Type B pancreatic cell (in vitro differentiated cells): ENCODE measurements around the gene ZNF768. TPM values are rescaled to one million over a fixed set of nuclear protein-coding genes. Genes with fewer than 3 reads are reported as not detected.

Source experiments
- DNase-seq: peaks from one replicate; pipeline ENCODE4 v3.0.0; 2021; ENCODE audit warnings: mixed read lengths; ENCODE audit not compliant: unreplicated experiment; ENCODE audit errors: extremely low spot score
- H3K27ac Mint-ChIP-seq: 2 replicates; pipeline ENCODE4 v1.8.0; 2021; ENCODE audit warnings: mild to moderate bottlenecking, mixed read lengths
- H3K27me3 Mint-ChIP-seq: 2 replicates; pipeline ENCODE4 v1.8.0; 2021; ENCODE audit warnings: mixed read lengths
- H3K36me3 Mint-ChIP-seq: 2 replicates; pipeline ENCODE4 v1.8.0; 2021; ENCODE audit warnings: mixed read lengths
- H3K4me1 Mint-ChIP-seq: one replicate; pipeline ENCODE4 v1.8.0; 2021; ENCODE audit warnings: mixed read lengths; ENCODE audit not compliant: unreplicated experiment
- H3K4me3 Mint-ChIP-seq: 2 replicates; pipeline ENCODE4 v1.8.0; 2021; ENCODE audit warnings: mild to moderate bottlenecking, mixed read lengths
- H3K9me3 Mint-ChIP-seq: 2 replicates; pipeline ENCODE4 v1.8.0; 2021; ENCODE audit warnings: mixed read lengths
- CTCF ChIP-seq: fragments of 200-600 bp; sonication (generic); conservative IDR thresholded peaks from 2 replicates; pipeline ENCODE4 v1.5.0; 2021; ENCODE audit warnings: antibody characterized with exemption, mild to moderate bottlenecking
- total RNA-seq: library from RNA; stranded (reverse); gene quantifications from 2 replicates; pipeline ENCODE4 v1.2.1, GENCODE V29; 2021; ENCODE audit warnings: low replicate concordance

The ZNF768 gene
- total RNA-seq, 1 donor from 2014 or later = 58.7 TPM

DNA sequence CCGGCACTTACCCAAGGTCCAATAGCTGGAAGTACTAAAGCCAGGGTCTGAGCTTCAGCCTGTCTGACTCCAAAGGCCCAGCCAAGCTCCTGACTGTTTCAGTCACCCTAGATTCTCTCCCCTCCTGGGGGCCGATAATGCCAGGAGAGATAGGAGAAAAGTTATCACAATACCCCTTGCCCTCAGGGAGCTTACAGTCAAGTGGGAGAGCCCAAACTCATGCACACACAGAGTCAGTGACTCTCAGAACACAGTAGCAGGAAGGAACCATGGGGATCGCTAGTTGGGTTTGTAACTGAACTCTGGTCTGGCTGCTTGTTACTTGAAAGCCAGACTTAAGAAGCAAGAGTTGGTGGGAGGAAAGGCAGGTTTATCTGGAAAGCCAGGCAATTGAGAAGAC, 14.9 kb downstream of the ZNF768 start:
- H3K4me1 Mint-ChIP-seq = no peaks in the 10 kb centered on the region
- TF ChIP-seq CTCF = no peak

GRCh38 chr16:30510376-30510938, 15.9 kb downstream of the ZNF768 start:
- DNase-seq = no peak
- no peaks in the 10 kb centered on the region for H3K4me1 Mint-ChIP-seq
- no peaks in the 10 kb centered on the region for H3K36me3 Mint-ChIP-seq
- no peaks in the 10 kb centered on the region for H3K9me3 Mint-ChIP-seq
- TF ChIP-seq CTCF = no peak
- no peaks in the 10 kb centered on the region for H3K27me3 Mint-ChIP-seq
- no peak overlapping the region for H3K27ac Mint-ChIP-seq
- no peak overlapping the region for H3K4me3 Mint-ChIP-seq

More for the DNA sequence above, 14.9 kb downstream of the ZNF768 start:
- Mint-ChIP-seq H3K36me3 (no peaks in the 10 kb centered on the region), H3K9me3 (no peaks in the 10 kb centered on the region), H3K27ac (no peak overlapping the region), H3K4me3 (no peak overlapping the region), H3K27me3 (no peaks in the 10 kb centered on the region)
- no peak for DNase-seq

DNA sequence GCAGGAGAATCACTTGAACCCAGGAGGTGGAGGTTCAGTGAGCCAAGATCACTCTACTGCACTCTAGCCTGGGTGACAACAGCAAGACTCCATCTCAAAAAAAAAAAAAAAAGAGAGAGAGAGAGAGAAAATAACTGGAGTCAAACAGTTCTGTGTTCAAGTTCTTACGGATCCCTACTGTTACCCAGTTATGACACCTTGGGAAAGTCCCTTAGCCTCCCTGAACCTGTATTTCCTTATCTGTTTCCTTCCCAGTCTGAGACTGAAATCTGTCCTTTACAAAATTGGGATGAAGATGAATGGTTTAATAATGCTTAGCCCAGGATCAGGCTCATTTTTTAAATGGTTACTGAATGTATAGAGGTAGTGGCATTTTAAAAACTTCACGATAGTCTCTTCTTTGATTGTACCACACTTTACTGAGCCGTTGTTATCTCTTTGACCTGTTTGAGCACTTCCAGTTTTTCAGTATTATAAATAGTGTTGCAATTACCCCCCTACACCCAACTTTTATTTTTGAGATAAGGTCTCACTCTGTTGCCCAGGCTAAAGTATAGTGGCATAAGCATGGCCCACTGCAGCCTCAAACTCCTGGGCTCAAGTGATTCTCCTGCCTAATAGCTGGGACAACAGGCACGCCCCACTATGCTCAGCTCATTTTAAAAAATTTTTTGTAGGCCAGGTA, 17.1 kb downstream of the ZNF768 start:
- no peaks in the 10 kb centered on the region for H3K4me1 Mint-ChIP-seq
- H3K27me3 Mint-ChIP-seq = no peaks in the 10 kb centered on the region
- H3K4me3 Mint-ChIP-seq = no peak overlapping the region
- TF ChIP-seq CTCF = no peak
- no peaks in the 10 kb centered on the region for H3K9me3 Mint-ChIP-seq
- no peak for DNase-seq
- no peaks in the 10 kb centered on the region for H3K36me3 Mint-ChIP-seq
- H3K27ac Mint-ChIP-seq = no peak overlapping the region

- Mint-ChIP-seq H3K27ac (no peak overlapping the region), H3K27me3 (peaks cover 9% of the 10 kb centered on the region), H3K9me3 (no peaks in the 10 kb centered on the region), H3K4me1 (no peaks in the 10 kb centered on the region), H3K36me3 (no peaks in the 10 kb centered on the region), H3K4me3 (no peak overlapping the region)
- no peak for TF ChIP-seq CTCF
- no peak for DNase-seq
Observed at GRCh38 chr16:30503403-30504296, 22.7 kb downstream of the ZNF768 start.

DNA sequence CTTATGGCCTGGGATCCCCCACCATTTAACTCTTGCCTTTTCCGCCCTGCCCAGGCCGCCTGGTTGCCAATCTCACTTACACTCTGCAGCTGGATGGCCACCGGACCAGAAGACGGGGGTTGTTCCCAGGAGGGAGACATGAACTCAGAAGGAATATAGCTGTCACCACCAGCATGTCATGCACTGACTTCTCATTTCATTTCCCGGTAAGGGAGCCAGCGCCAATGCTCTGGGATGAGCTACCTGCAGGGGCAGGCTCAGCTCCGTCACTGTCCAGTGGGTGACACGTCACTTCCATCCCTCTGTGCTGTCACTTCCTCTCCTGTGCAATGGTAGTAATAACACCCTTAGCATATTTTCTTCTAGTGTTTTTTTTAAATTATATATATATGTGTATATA, 27.1 kb downstream of the ZNF768 start:
- H3K27me3 Mint-ChIP-seq = peaks cover 9% of the 10 kb centered on the region
- no peak for DNase-seq
- H3K9me3 Mint-ChIP-seq = no peaks in the 10 kb centered on the region
- no peak overlapping the region for H3K4me3 Mint-ChIP-seq
- no peak overlapping the region for H3K27ac Mint-ChIP-seq
- TF ChIP-seq CTCF = no peak
- H3K36me3 Mint-ChIP-seq = no peaks in the 10 kb centered on the region
- H3K4me1 Mint-ChIP-seq = peaks cover 3% of the 10 kb centered on the region
